ENCODE results near the gene CBARP.

DNA sequence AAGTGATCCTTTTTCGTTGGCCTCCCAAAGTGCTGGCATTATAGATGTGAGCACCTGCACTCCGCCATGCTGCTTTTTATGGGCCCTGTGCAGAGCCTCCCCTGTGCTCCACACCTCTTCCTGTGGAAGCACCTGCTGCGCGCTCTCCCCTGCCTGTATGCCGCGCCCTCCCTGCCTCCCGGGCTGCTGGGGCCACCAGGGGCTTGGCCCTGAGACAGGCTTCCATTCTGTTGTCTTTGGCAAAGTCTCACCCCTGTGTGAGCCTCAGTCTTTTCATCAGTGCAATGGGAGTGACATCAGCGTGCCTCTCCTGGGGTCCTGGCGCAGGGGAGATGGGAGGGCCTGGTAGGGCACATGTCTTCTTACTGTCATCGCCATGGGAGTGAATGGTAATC is 38.8 kb upstream of the CBARP start:
- TF ChIP-seq RAD21 (IDR thresholded peaks at IDR 0.05; ENCODE audit: low read length) (no peak), RCOR1 (IDR thresholded peaks at IDR 0.05; ENCODE audit: low read length) (no peak), MEF2A (IDR thresholded peaks at IDR 0.05; ENCODE audit: borderline replicate concordance, low read depth) (no peak), FOXJ3 (CRISPR knock-in tag; IDR thresholded peaks at IDR 0.05) (no peak)
- TF ChIP-seq, protein P1, sequence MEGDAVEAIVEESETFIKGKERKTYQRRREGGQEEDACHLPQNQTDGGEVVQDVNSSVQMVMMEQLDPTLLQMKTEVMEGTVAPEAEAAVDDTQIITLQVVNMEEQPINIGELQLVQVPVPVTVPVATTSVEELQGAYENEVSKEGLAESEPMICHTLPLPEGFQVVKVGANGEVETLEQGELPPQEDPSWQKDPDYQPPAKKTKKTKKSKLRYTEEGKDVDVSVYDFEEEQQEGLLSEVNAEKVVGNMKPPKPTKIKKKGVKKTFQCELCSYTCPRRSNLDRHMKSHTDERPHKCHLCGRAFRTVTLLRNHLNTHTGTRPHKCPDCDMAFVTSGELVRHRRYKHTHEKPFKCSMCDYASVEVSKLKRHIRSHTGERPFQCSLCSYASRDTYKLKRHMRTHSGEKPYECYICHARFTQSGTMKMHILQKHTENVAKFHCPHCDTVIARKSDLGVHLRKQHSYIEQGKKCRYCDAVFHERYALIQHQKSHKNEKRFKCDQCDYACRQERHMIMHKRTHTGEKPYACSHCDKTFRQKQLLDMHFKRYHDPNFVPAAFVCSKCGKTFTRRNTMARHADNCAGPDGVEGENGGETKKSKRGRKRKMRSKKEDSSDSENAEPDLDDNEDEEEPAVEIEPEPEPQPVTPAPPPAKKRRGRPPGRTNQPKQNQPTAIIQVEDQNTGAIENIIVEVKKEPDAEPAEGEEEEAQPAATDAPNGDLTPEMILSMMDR (IDR thresholded peaks at IDR 0.05): no peak
- TF ChIP-seq, protein P2, sequence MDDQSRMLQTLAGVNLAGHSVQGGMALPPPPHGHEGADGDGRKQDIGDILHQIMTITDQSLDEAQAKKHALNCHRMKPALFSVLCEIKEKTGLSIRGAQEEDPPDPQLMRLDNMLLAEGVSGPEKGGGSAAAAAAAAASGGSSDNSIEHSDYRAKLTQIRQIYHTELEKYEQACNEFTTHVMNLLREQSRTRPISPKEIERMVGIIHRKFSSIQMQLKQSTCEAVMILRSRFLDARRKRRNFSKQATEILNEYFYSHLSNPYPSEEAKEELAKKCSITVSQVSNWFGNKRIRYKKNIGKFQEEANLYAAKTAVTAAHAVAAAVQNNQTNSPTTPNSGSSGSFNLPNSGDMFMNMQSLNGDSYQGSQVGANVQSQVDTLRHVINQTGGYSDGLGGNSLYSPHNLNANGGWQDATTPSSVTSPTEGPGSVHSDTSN (IDR thresholded peaks at IDR 0.05): no peak

All from SK-N-SH (cell line).